H9 (cell line): Measurements from ENCODE around the gene MUC21. TPM values are rescaled to one million over a fixed set of nuclear protein-coding genes. Genes with fewer than 3 reads are reported as not detected.

Experiments
- DNase-seq: peaks from one replicate; pipeline ENCODE4 v3.0.0-alpha.2; 2017
- H2AFZ ChIP-seq: one replicate; pipeline ENCODE4 v1.6.1; 2013; ENCODE audit warnings: mild to moderate bottlenecking, low read length, control low read depth, moderate library complexity
- H2AK5ac ChIP-seq: 2 replicates; pipeline ENCODE4 v1.6.1; 2013; ENCODE audit warnings: low read length, control low read depth, mixed read lengths; ENCODE audit not compliant: insufficient read length
- H2BK120ac ChIP-seq: one replicate; pipeline ENCODE4 v1.6.1; 2013; ENCODE audit warnings: low read depth, mild to moderate bottlenecking, low read length, control low read depth, inconsistent platforms; ENCODE audit not compliant: poor library complexity, severe bottlenecking
- H2BK12ac ChIP-seq: 2 replicates; pipeline ENCODE4 v1.6.1; 2013; ENCODE audit warnings: low read length, control low read depth, mixed read lengths, low read depth; ENCODE audit not compliant: insufficient read length
- H2BK15ac ChIP-seq: 2 replicates; pipeline ENCODE4 v1.6.1; 2013; ENCODE audit warnings: low read depth, low read length, control low read depth
- H2BK20ac ChIP-seq: one replicate; pipeline ENCODE4 v1.6.1; 2013; ENCODE audit warnings: low read depth, mild to moderate bottlenecking, low read length, control low read depth, inconsistent platforms; ENCODE audit not compliant: poor library complexity, severe bottlenecking
- H2BK5ac ChIP-seq: 2 replicates; pipeline ENCODE4 v1.6.1; 2013; ENCODE audit warnings: low read length, control low read depth, mixed read lengths; ENCODE audit not compliant: insufficient read length
- H3K14ac ChIP-seq: 2 replicates; pipeline ENCODE4 v1.6.1; 2013; ENCODE audit warnings: low read length, control low read depth; ENCODE audit not compliant: insufficient read depth
- H3K18ac ChIP-seq: 2 replicates; pipeline ENCODE4 v1.6.1; 2013; ENCODE audit warnings: low read depth, mild to moderate bottlenecking, mixed read lengths, low read length, control low read depth; ENCODE audit not compliant: insufficient read length
- H3K23ac ChIP-seq: 2 replicates; pipeline ENCODE4 v1.6.1; 2013; ENCODE audit warnings: low read length, control low read depth, mixed read lengths, low read depth; ENCODE audit not compliant: insufficient read length
- H3K23me2 ChIP-seq: 2 replicates; pipeline ENCODE4 v1.6.1; 2013; ENCODE audit warnings: low read depth, mild to moderate bottlenecking, mixed read lengths, low read length, control low read depth; ENCODE audit not compliant: insufficient read length, poor library complexity, severe bottlenecking
- H3K27ac ChIP-seq: 2 replicates; pipeline ENCODE4 v1.5.1; 2013; ENCODE audit warnings: low read length, control low read depth, mixed read lengths, low read depth; ENCODE audit not compliant: insufficient read length
- H3K27me3 ChIP-seq: 2 replicates; pipeline ENCODE4 v1.6.1; 2013; ENCODE audit warnings: low read length, control low read depth, inconsistent platforms; ENCODE audit not compliant: insufficient read depth
- H3K4ac ChIP-seq: 2 replicates; pipeline ENCODE4 v1.6.1; 2013; ENCODE audit warnings: low read depth, mild to moderate bottlenecking, control low read depth, inconsistent platforms, low read length, moderate library complexity
- H3K4me1 ChIP-seq: 2 replicates; pipeline ENCODE4 v1.6.1; 2013; ENCODE audit warnings: low read length, control low read depth, inconsistent platforms; ENCODE audit not compliant: insufficient read depth
- H3K4me2 ChIP-seq: 2 replicates; pipeline ENCODE4 v1.6.1; 2013; ENCODE audit warnings: low read length, control low read depth, mixed read lengths; ENCODE audit not compliant: insufficient read length, insufficient read depth
- H3K56ac ChIP-seq: 2 replicates; pipeline ENCODE4 v1.6.1; 2013; ENCODE audit warnings: low read depth, mild to moderate bottlenecking, mixed read lengths, low read length, control low read depth; ENCODE audit not compliant: insufficient read length
- H3K79me1 ChIP-seq: 2 replicates; pipeline ENCODE4 v1.6.1; 2013; ENCODE audit warnings: low read depth, mild to moderate bottlenecking, moderate library complexity, low read length, control low read depth, inconsistent platforms; ENCODE audit not compliant: insufficient read depth, poor library complexity, severe bottlenecking
- H3K79me2 ChIP-seq: 2 replicates; pipeline ENCODE4 v1.6.1; 2013; ENCODE audit warnings: low read length, control low read depth, inconsistent platforms; ENCODE audit not compliant: insufficient read depth
- H3K9ac ChIP-seq: 2 replicates; pipeline ENCODE4 v1.6.1; 2013; ENCODE audit warnings: low read length, control low read depth, mixed read lengths; ENCODE audit not compliant: insufficient read length; ENCODE audit errors: extremely low read depth
- H3K9me3 ChIP-seq: one replicate; pipeline ENCODE4 v1.6.1; 2013; ENCODE audit warnings: low read depth, low read length, inconsistent platforms; ENCODE audit not compliant: control insufficient read depth
- H3T11ph ChIP-seq: one replicate; pipeline ENCODE4 v1.6.1; 2013; ENCODE audit warnings: mild to moderate bottlenecking, low read length, control low read depth, inconsistent platforms
- H4K20me1 ChIP-seq: one replicate; pipeline ENCODE4 v1.6.1; 2013; ENCODE audit not compliant: control insufficient read depth, insufficient read length, insufficient read depth
- H4K5ac ChIP-seq: 2 replicates; pipeline ENCODE4 v1.6.1; 2013; ENCODE audit warnings: low read depth, mild to moderate bottlenecking, mixed read lengths, low read length, control low read depth; ENCODE audit not compliant: insufficient read length
- H4K8ac ChIP-seq: replicated peaks from 2 replicates; pipeline ENCODE4 v1.6.1; 2013; ENCODE audit warnings: low read length, control low read depth, mixed read lengths, low read depth; ENCODE audit not compliant: insufficient read length
- H4K91ac ChIP-seq: 2 replicates; pipeline ENCODE4 v1.6.1; 2013; ENCODE audit warnings: low read depth, mild to moderate bottlenecking, moderate library complexity, mixed read lengths, low read length, control low read depth; ENCODE audit not compliant: insufficient read length
- H3K27ac Mint-ChIP-seq, 3 experiments: 2 replicates in 2 of 3; 3 replicates in 1 of 3; pipeline ENCODE4 v1.8.0; 2020 to 2021; ENCODE audit warnings: mixed read lengths in 3 of 3, mild to moderate bottlenecking in 1 of 3, moderate library complexity in 1 of 3
- H3K27me3 Mint-ChIP-seq: 2 replicates; pipeline ENCODE4 v1.8.0; 2021; ENCODE audit warnings: low read depth, mild to moderate bottlenecking, moderate library complexity, mixed read lengths
- H3K36me3 Mint-ChIP-seq, 3 experiments: 2 replicates in 2 of 3; 3 replicates in 1 of 3; pipeline ENCODE4 v1.8.0; 2020 to 2021; ENCODE audit warnings: low read depth in 3 of 3, mixed read lengths in 3 of 3; ENCODE audit not compliant: insufficient read depth in 1 of 3
- H3K4me1 Mint-ChIP-seq, 2 experiments: 2 replicates each; pipeline ENCODE4 v1.8.0; 2020; ENCODE audit warnings: mixed read lengths in 2 of 2
- H3K4me3 Mint-ChIP-seq, 2 experiments: 2 replicates in 1 of 2; 3 replicates in 1 of 2; pipeline ENCODE4 v1.8.0; 2020 to 2021; ENCODE audit warnings: mild to moderate bottlenecking in 2 of 2, mixed read lengths in 2 of 2, moderate library complexity in 1 of 2
- H3K9me3 Mint-ChIP-seq, 2 experiments: 2 replicates in 1 of 2; 3 replicates in 1 of 2; pipeline ENCODE4 v1.8.0; 2020; ENCODE audit warnings: mild to moderate bottlenecking in 2 of 2, mixed read lengths in 2 of 2, moderate library complexity in 1 of 2
- CTCF ChIP-seq: fragments of 200-600 bp; sonication (generic); conservative IDR thresholded peaks from 3 replicates; pipeline ENCODE4 v1.8.0; 2021; ENCODE audit warnings: antibody characterized with exemption, mild to moderate bottlenecking
- WGBS: extraction: QIAGEN DNeasy Blood & Tissue Kit; methylation state at CpG from one replicate; pipeline ENCODE4 v1.1.7; 2013; ENCODE audit warnings: missing lambda C conversion rate, low lambda C conversion rate, mixed read lengths; ENCODE audit not compliant: insufficient read length; ENCODE audit errors: extremely low coverage; 5-methylcytosine and 5-hydroxymethylcytosine counted together
- total RNA-seq: library from RNA; stranded (reverse); gene quantifications from 2 replicates; pipeline ENCODE4 v1.2.1, GENCODE V29; 2021

MUC21 gene
- total RNA-seq, 1 experiment from 2014 or later = not detected

- peaks cover 0 to 1% (median 0%) of the 10 kb centered on the region in 3 experiments; a peak in 1 of 7 replicates for H3K36me3 Mint-ChIP-seq
- Histone ChIP-seq H4K20me1 (no peaks in the 10 kb centered on the region), H3K56ac (no peak overlapping the region), H3T11ph (no peak overlapping the region), H2AK5ac (no peak overlapping the region), H4K8ac (no peak overlapping the region), H2BK5ac (no peak overlapping the region), H2BK120ac (no peak overlapping the region), H3K27me3 (no peaks in the 10 kb centered on the region; the same call in 1 of the 2 replicates), H3K4me2 (no peak overlapping the region), H3K79me2 (no peaks in the 10 kb centered on the region), H3K79me1 (no peaks in the 10 kb centered on the region), H2BK15ac (no peak overlapping the region), H3K14ac (no peak overlapping the region), H4K91ac (no peak overlapping the region), H3K4ac (no peak overlapping the region), H3K9ac (no peak overlapping the region), H2BK20ac (no peak overlapping the region), H4K5ac (no peak overlapping the region), H2BK12ac (no peak overlapping the region), H3K4me1 (no peaks in the 10 kb centered on the region), H3K9me3 (no peaks in the 10 kb centered on the region), H3K23ac (no peak overlapping the region), H3K18ac (no peak overlapping the region), H3K23me2 (no peaks in the 10 kb centered on the region), H3K27ac (no peak overlapping the region), H2AFZ (no peak overlapping the region)
- no peak overlapping the region for H3K27ac Mint-ChIP-seq
- TF ChIP-seq CTCF = no peak
- peaks cover 0 to 3% of the 10 kb centered on the region in 2 experiments; a peak in 2 of 5 replicates for H3K9me3 Mint-ChIP-seq
- H3K4me1 Mint-ChIP-seq = peaks cover 12 to 13% of the 10 kb centered on the region in 2 experiments
- H3K27me3 Mint-ChIP-seq = peaks cover 42% of the 10 kb centered on the region
- no peak for DNase-seq
- H3K4me3 Mint-ChIP-seq = no peak overlapping the region; a peak in 1 of 5 replicates
- 89% methylated on average over 1 of the region's 9 CpGs for WGBS
Measured at GRCh38 chr6:30960907-30961673, 22.4 kb upstream of the MUC21 start.
